Endothelial cell of umbilical vein (primary cell): ENCODE data around the gene DEFB124.

Source experiments
- EZH2 ChIP-seq: IDR thresholded peaks from 2 replicates; pipeline ENCODE4 v1.6.1; 2012; ENCODE audit warnings: borderline replicate concordance, low read depth, mild to moderate bottlenecking, moderate library complexity, low read length, inconsistent platforms; ENCODE audit not compliant: severe bottlenecking
- MAX ChIP-seq: IDR thresholded peaks from 2 replicates; pipeline ENCODE4 v1.6.1; 2011; ENCODE audit not compliant: insufficient read depth, insufficient read length
- MYC ChIP-seq: IDR thresholded peaks from one replicate; pipeline ENCODE4 v1.6.1; 2011; ENCODE audit warnings: mild to moderate bottlenecking, low read depth, low read length
- POLR2A ChIP-seq: IDR thresholded peaks from 2 replicates; pipeline ENCODE4 v1.6.1; 2012; ENCODE audit warnings: low read depth, mild to moderate bottlenecking, control low read depth, low read length
- POLR2AphosphoS5 ChIP-seq: IDR thresholded peaks from 2 replicates; pipeline ENCODE4 v1.6.1; 2012; ENCODE audit warnings: low read depth, mild to moderate bottlenecking, control low read depth, low read length, moderate library complexity; ENCODE audit not compliant: insufficient read depth
- TF ChIP-seq, protein P1 (sequence below), 2 donors: IDR thresholded peaks; 1 replicate in 1 of 2; 2 replicates in 1 of 2; pipeline ENCODE4 v1.5.1; 2011; ENCODE audit warnings: low read length in 2 of 2, mild to moderate bottlenecking in 2 of 2, moderate library complexity in 2 of 2, control low read depth in 1 of 2, inconsistent platforms in 1 of 2, low read depth in 1 of 2; ENCODE audit not compliant: insufficient read depth in 1 of 2; ENCODE audit errors: extremely low read depth in 1 of 2

DNA sequence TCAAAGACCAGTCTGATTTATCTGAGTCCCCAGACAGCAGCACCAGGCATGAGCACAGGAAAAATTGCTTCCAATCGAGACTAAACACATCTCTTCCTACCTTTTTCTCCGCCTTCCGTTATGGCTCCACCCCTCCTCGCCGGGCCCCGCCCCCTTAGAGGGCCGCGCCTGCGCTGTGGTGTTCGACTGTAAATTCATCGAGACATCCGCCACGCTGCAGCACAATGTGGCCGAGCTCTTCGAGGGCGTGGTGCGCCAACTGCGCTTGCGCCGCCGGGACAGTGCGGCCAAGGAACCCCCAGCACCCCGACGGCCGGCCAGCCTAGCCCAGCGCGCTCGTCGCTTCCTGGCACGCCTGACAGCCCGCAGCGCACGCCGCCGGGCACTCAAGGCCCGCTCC lies 9.1 kb upstream of the DEFB124 start:
- TF ChIP-seq, protein P1, sequence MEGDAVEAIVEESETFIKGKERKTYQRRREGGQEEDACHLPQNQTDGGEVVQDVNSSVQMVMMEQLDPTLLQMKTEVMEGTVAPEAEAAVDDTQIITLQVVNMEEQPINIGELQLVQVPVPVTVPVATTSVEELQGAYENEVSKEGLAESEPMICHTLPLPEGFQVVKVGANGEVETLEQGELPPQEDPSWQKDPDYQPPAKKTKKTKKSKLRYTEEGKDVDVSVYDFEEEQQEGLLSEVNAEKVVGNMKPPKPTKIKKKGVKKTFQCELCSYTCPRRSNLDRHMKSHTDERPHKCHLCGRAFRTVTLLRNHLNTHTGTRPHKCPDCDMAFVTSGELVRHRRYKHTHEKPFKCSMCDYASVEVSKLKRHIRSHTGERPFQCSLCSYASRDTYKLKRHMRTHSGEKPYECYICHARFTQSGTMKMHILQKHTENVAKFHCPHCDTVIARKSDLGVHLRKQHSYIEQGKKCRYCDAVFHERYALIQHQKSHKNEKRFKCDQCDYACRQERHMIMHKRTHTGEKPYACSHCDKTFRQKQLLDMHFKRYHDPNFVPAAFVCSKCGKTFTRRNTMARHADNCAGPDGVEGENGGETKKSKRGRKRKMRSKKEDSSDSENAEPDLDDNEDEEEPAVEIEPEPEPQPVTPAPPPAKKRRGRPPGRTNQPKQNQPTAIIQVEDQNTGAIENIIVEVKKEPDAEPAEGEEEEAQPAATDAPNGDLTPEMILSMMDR (IDR thresholded peaks at IDR 0.05; ENCODE audit: extremely low read depth in 1 of 2, insufficient read depth in 1 of 2, low read depth in 1 of 2, low read length in 2 of 2) = no peak
- TF ChIP-seq POLR2A = no peak
- TF ChIP-seq EZH2 = no peak
- TF ChIP-seq MAX = peak; percentile 14
- TF ChIP-seq MYC = no peak
- TF ChIP-seq POLR2AphosphoS5 = no peak
